Activated naive CD4-positive, alpha-beta T cell (primary cell): Measurements from ENCODE around the gene IFNK.

Source experiments
- DNase-seq, 4 experiments: peaks; one replicate each; lab custom pipeline; 2025; lab: John Stamatoyannopoulos, UW

IFNK gene

DNA sequence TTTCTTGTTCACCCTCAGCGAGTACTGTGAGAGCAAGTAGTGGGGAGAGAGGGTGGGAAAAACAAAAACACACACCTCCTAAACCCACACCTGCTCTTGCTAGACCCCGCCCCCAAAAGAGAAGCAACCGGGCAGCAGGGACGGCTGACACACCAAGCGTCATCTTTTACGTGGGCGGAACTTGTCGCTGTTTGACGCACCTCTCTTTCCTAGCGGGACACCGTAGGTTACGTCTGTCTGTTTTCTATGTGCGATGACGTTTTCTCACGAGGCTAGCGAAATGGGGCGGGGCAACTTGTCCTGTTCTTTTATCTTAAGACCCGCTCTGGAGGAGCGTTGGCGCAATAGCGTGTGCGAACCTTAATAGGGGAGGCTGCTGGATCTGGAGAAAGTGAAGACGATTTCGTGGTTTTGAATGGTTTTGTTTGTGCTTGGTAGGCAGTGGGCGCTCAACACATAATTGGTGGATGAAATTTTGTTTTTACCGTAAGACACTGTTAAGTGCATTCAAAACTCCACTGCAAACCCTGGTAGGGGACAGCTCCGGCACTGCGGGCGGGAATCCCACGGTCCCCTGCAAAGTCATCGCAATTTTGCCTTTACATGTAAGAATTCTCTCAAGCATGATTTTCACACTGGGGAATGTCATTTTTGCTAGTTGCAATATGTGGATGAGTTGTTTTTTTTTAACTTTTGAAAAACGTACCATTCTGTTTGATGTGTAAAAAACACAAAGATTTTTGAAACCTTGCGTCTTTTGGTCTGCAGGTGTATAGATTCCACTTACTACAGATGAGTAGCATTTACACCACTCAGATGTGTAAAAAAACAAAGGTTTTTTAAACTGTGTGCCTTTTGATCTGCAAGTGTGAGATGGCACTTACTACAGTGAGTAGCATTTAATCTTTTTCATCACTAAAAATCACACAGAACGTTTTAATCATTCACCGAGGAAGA is 49.8 kb downstream of the IFNK start:
- DNase-seq = peak; percentile 74 to 86 (median 84)
